CD4-positive, alpha-beta T cell treated with Interleukin-15 for 1 hour (primary cell): ENCODE results near the gene CAPRIN1.

Experiments used
- DNase-seq: peaks from one replicate; pipeline ENCODE4 v3.0.0-alpha.2; 2020

Gene CAPRIN1, protein sequence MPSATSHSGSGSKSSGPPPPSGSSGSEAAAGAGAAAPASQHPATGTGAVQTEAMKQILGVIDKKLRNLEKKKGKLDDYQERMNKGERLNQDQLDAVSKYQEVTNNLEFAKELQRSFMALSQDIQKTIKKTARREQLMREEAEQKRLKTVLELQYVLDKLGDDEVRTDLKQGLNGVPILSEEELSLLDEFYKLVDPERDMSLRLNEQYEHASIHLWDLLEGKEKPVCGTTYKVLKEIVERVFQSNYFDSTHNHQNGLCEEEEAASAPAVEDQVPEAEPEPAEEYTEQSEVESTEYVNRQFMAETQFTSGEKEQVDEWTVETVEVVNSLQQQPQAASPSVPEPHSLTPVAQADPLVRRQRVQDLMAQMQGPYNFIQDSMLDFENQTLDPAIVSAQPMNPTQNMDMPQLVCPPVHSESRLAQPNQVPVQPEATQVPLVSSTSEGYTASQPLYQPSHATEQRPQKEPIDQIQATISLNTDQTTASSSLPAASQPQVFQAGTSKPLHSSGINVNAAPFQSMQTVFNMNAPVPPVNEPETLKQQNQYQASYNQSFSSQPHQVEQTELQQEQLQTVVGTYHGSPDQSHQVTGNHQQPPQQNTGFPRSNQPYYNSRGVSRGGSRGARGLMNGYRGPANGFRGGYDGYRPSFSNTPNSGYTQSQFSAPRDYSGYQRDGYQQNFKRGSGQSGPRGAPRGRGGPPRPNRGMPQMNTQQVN

GRCh38 chr11:34051349-34052035 lies at the start of gene CAPRIN1:
CAPRIN1 (plus strand) TSS chr11:34051731; CDS start chr11:34052421, 690 bp downstream.
- DNase-seq = peak; percentile 86

DNA sequence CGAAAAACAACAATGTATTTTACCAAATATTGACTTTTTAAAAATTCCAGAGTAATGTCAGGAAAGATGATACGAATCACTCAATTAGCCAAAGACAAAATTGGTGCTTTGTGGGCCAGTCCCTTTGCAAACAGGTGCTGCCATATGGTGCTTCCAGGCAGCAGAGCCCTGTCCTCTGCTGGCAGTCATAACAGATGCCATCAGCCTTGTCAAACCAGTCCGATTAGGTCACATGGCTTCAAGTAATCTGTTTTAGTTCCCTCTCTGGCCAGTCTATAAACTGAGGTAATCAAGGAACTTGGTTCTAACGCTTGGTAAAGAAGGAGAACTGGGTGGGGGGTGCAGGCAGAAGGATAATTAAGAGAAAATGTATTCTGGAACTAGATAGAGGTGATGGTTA lies 49.1 kb upstream of the CAPRIN1 start:
- DNase-seq = no peak

- no peak for DNase-seq
Measured at GRCh38 chr11:34004236-34004635, 47.3 kb upstream of the CAPRIN1 start.

GRCh38 chr11:34006876-34007275 lies 44.7 kb upstream of the CAPRIN1 start:
- no peak for DNase-seq

- DNase-seq = no peak
Measured at GRCh38 chr11:34012734-34013133, 38.8 kb upstream of the CAPRIN1 start.

- no peak for DNase-seq
Measured at GRCh38 chr11:34013898-34014571, 37.5 kb upstream of the CAPRIN1 start.

- DNase-seq = no peak
Measured at GRCh38 chr11:34021977-34022735, 29.4 kb upstream of the CAPRIN1 start.

DNA sequence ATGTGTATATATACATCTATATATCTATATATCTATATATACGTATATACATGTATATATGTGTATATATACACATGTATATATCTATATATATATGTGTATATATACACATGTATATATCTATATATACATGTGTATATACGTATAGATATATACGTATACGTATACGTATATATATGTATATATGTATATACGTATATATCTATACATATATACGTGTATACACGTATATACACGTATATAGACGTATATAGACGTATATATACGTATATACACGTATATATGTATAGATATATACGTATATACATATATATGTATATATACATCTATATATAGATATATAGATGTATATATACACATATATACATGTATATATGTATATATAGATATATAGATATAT lies 25.1 kb upstream of the CAPRIN1 start:
- no peak for DNase-seq

- no peak for DNase-seq
Measured at GRCh38 chr11:34027516-34028408, 23.8 kb upstream of the CAPRIN1 start.

- DNase-seq = no peak
Measured at GRCh38 chr11:34028425-34028824, 23.1 kb upstream of the CAPRIN1 start.

DNA sequence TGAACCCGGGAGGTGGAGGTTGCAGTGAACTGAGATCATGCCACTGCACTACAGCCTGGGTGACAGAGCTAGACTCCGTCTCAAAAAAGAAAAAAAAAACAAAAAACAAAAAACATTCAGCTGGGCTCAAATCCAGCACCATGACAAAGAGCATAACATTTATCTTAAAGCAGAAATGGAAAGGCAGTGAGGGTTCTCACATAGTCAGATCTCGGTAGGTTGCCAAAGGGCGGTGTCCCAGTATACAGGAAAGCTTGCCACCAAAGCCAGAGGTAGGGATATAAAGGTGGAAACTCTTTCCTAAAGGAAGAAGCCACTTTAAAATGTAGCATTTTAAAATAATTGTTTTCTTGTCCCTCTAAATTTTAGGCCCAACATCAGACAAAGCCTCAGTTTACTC lies 22.4 kb upstream of the CAPRIN1 start:
- no peak for DNase-seq

- DNase-seq = no peak
Measured at GRCh38 chr11:34030382-34030781, 21.1 kb upstream of the CAPRIN1 start.

DNA sequence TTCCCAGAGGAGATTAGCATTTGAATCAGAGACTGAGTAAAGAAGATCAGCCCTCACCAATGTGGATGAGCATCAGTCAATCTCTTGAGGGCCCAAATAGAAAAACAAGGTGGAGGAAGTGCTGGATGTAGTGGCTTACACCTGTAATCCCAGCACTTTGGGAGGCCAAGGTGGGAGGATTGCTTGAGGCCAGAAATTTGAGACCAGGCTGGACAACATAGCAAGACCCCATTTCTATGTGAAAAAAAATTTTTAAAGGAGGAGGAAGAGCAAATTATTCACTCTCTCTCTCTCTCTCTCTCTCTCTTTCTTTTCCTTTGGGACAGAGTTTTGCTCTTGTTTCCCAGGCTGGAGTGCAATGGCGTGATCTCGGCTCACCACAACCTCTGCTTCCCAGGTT lies 18.1 kb upstream of the CAPRIN1 start:
- no peak for DNase-seq

DNA sequence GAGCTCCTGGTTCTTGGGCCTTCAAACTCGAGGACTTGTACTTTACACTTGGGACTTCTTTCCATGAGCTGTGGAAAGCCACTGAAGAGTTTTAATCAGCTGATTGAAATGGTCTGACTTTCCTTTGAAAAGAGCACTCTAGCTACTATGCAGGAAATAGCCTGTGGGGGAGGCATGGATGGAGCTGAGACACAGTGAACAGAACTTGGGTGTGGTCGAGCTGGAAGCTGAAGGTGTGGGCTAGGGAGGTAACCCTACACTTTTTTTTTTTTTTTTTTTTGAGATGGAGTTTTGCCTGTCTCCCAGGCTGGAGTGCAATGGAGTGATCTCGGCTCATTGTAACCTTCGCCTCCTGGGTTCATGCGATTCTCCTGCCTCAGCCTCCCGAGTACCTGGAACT lies 17.5 kb upstream of the CAPRIN1 start:
- no peak for DNase-seq

GRCh38 chr11:34036456-34036855 lies 15.1 kb upstream of the CAPRIN1 start:
- no peak for DNase-seq

DNA sequence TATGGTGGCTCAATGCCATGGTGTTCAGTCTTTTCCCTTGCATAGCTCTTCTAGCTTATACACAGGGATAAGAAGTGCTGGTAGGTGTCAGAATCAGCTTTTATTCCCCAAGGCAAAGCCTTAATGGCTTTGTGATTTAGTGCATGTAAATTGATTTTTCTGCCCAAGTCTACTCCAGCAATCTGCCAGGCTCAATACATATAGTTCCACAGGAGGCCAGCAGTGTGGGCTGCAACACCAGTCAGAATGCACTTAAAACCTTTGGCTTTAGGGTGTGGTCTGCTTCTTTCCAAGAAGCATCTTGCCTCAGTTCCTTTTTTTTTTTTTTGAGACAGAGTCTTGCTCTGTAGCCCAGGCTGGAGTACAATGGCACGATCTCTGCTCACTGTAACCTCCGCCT lies 14.5 kb upstream of the CAPRIN1 start:
- DNase-seq = no peak

DNA sequence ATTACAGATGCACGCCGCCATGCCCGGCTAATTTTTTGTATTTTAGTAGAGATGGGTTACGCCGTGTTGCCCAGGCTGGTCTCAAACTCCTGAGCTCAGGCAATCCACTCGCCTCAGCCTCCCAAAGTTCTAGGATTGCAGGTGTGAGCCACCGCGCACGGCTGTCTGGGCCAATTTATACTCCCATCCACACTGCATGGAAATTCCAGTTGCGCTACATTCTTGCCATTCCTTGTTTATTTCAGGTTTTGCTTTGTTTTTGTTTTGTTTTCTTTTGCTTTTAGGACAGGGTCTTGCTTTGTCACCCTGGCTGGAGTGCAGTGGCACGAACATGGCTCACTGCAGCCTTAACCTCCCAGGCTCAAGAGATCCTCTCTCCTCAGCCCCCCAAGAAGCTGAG lies 11.0 kb upstream of the CAPRIN1 start:
- no peak for DNase-seq

- peak; percentile 37 for DNase-seq
Measured at GRCh38 chr11:34044664-34045485, 6.7 kb upstream of the CAPRIN1 start.

- DNase-seq = no peak
Measured at GRCh38 chr11:34049028-34049427, 2.5 kb upstream of the CAPRIN1 start.

DNA sequence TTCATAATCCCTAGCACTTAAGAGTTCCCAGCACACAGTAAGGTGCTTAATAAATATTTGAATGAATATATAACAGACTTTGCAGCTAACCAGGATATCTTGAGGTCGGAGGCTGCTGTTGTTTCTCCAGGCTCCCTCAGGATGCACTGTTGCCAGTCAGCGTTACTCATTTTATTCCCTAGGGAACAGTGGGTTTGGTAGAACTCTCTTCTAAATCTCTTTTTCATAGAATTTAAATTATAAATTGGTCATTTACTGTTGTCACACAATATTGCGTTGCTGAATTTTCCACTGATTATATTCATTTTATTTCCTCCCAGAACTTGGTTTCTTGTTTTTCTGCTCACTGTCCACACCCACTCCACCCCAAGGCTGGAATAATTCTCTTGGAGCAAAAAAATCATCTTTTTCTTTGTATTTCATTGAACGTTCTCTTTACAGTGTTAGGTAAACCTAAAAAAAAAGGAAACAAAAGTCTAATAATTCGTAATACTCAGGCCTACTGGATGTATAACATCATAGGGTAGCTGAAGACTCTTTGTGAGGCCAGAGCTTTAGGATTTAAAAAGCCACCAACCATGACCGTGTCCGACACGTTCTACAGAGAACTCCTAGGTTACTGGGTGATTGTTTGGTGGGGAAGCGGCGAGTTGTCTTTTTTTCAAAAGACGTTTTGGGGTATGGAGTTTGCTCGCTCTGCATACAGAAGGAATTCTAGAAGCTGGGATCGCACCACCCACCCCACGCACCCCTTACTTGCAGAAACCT lies 766 bp upstream of the CAPRIN1 start:
- DNase-seq = no peak
